Vagina (tissue), 2 donors: ENCODE data around the gene TPH2. TPM values are rescaled to one million over a fixed set of nuclear protein-coding genes. Genes with fewer than 3 reads are reported as not detected.

Source experiments
- DNase-seq, 2 donors: peaks; one replicate each; pipeline ENCODE4 v3.0.0-alpha.2; 2017; ENCODE audit errors: extremely low spot score in 2 of 2
- H3K27ac ChIP-seq: fragments of 200-600 bp; sonication (generic); one replicate; pipeline ENCODE4 v1.5.1; 2019
- H3K27me3 ChIP-seq: fragments of 200-600 bp; sonication (generic); one replicate; pipeline ENCODE4 v1.5.1; 2019
- H3K36me3 ChIP-seq, 2 donors: fragments of 200-600 bp; sonication (generic); one replicate each; pipeline ENCODE4 v1.5.1; 2017 to 2019
- H3K4me1 ChIP-seq: fragments of 200-600 bp; sonication (generic); one replicate; pipeline ENCODE4 v1.5.1; 2019
- H3K4me3 ChIP-seq, 2 donors: fragments of 200-600 bp; sonication (generic); 1 replicate in 1 of 2; 2 replicates in 1 of 2; pipeline ENCODE4 v1.5.1; 2016 to 2019
- H3K9me3 ChIP-seq: fragments of 200-600 bp; sonication (generic); one replicate; pipeline ENCODE4 v1.5.1; 2019
- CTCF ChIP-seq, 3 experiments: fragments of 450-650 bp in 2 of 3; fragments of 200-600 bp in 1 of 3; sonication (generic) in 1 of 3; IDR thresholded peaks; one replicate each; pipeline ENCODE4 v1.5.1; 2017 to 2019; ENCODE audit warnings: antibody characterized with exemption in 3 of 3, mild to moderate bottlenecking in 2 of 3, moderate library complexity in 2 of 3
- POLR2A ChIP-seq, 2 donors: fragments of 450-650 bp; IDR thresholded peaks; one replicate each; pipeline ENCODE4 v1.6.1; 2017; ENCODE audit warnings: antibody characterized with exemption in 2 of 2, mild to moderate bottlenecking in 2 of 2, moderate library complexity in 2 of 2
- POLR2AphosphoS5 ChIP-seq, 2 donors: sonication (generic); formaldehyde crosslinking; IDR thresholded peaks; one replicate each; pipeline ENCODE4 v1.9.0; 2017; ENCODE audit warnings: antibody characterized with exemption in 2 of 2, mild to moderate bottlenecking in 2 of 2, low read depth in 1 of 2; ENCODE audit not compliant: insufficient read depth in 1 of 2
- intact Hi-C: fragments of 100-400 bp; cut with DNase I; formaldehyde crosslinking; loops from one replicate; pipeline ENCODE4 v1.15.1; 2023
- total RNA-seq: library from RNA; depleted of rRNA; stranded (reverse); fragments of >200 nt; gene quantifications from one replicate; pipeline ENCODE4 v1.2.3, GENCODE V29; 2016

TPH2 gene
- total RNA-seq, 1 donor from 2014 or later = not detected

GRCh38 chr12:72072592-72073212 is 134.1 kb downstream of the TPH2 start:
- intact Hi-C loops = no loop called here
- TF ChIP-seq POLR2A (IDR thresholded peaks at IDR 0.05) (no peak), CTCF (IDR thresholded peaks at IDR 0.05) (no peak), POLR2AphosphoS5 (IDR thresholded peaks at IDR 0.05; ENCODE audit: insufficient read depth in 1 of 2, low read depth in 1 of 2) (no peak)
- H3K4me1 ChIP-seq = no peaks in the 10 kb centered on the region
- peaks cover 4% of the 10 kb centered on the region for H3K9me3 ChIP-seq
- H3K4me3 ChIP-seq = no peak overlapping the region
- no peaks in the 10 kb centered on the region for H3K36me3 ChIP-seq
- H3K27me3 ChIP-seq = no peaks in the 10 kb centered on the region
- DNase-seq = no peak
- no peak overlapping the region for H3K27ac ChIP-seq

GRCh38 chr12:72074065-72074464 is 135.4 kb downstream of the TPH2 start:
- TF ChIP-seq POLR2A (IDR thresholded peaks at IDR 0.05) (no peak), CTCF (IDR thresholded peaks at IDR 0.05) (no peak), POLR2AphosphoS5 (IDR thresholded peaks at IDR 0.05; ENCODE audit: insufficient read depth in 1 of 2, low read depth in 1 of 2) (no peak)
- Histone ChIP-seq H3K36me3 (no peaks in the 10 kb centered on the region), H3K4me1 (no peaks in the 10 kb centered on the region), H3K27me3 (no peaks in the 10 kb centered on the region), H3K4me3 (no peak overlapping the region), H3K9me3 (peaks cover 4% of the 10 kb centered on the region), H3K27ac (no peak overlapping the region)
- no peak for DNase-seq
- intact Hi-C loops = no loop called here

- TF ChIP-seq POLR2AphosphoS5 (IDR thresholded peaks at IDR 0.05; ENCODE audit: insufficient read depth in 1 of 2, low read depth in 1 of 2) (no peak), CTCF (IDR thresholded peaks at IDR 0.05) (no peak), POLR2A (IDR thresholded peaks at IDR 0.05) (no peak)
- H3K27ac ChIP-seq = no peak overlapping the region
- no peak for DNase-seq
- H3K4me1 ChIP-seq = no peaks in the 10 kb centered on the region
- H3K27me3 ChIP-seq = no peaks in the 10 kb centered on the region
- H3K9me3 ChIP-seq = peaks cover 4% of the 10 kb centered on the region
- intact Hi-C loops = no loop called here
- no peak overlapping the region for H3K4me3 ChIP-seq
- H3K36me3 ChIP-seq = no peaks in the 10 kb centered on the region
Measured at GRCh38 chr12:72074956-72075355, 136.3 kb downstream of the TPH2 start.

GRCh38 chr12:72075401-72075800 is 136.8 kb downstream of the TPH2 start:
- H3K4me1 ChIP-seq = no peaks in the 10 kb centered on the region
- intact Hi-C loops = no loop called here
- H3K27me3 ChIP-seq = no peaks in the 10 kb centered on the region
- no peak for DNase-seq
- no peak overlapping the region for H3K27ac ChIP-seq
- no peak overlapping the region for H3K4me3 ChIP-seq
- TF ChIP-seq POLR2A (IDR thresholded peaks at IDR 0.05) = no peak
- H3K9me3 ChIP-seq = peaks cover 4% of the 10 kb centered on the region
- H3K36me3 ChIP-seq = no peaks in the 10 kb centered on the region

GRCh38 chr12:72075891-72076557 is 137.4 kb downstream of the TPH2 start:
- no peaks in the 10 kb centered on the region for H3K36me3 ChIP-seq
- DNase-seq = no peak
- no peak for TF ChIP-seq POLR2A (IDR thresholded peaks at IDR 0.05)
- TF ChIP-seq POLR2AphosphoS5 (IDR thresholded peaks at IDR 0.05; ENCODE audit: insufficient read depth in 1 of 2, low read depth in 1 of 2) = no peak
- TF ChIP-seq CTCF (IDR thresholded peaks at IDR 0.05) = no peak

More at GRCh38 chr12:72075891-72076557, 137.4 kb downstream of the TPH2 start:
- Histone ChIP-seq H3K27ac (no peak overlapping the region), H3K4me1 (no peaks in the 10 kb centered on the region), H3K9me3 (peaks cover under 1% of the 10 kb centered on the region), H3K4me3 (no peak overlapping the region), H3K27me3 (no peaks in the 10 kb centered on the region)
- intact Hi-C loops = no loop called here
